Type B pancreatic cell (in vitro differentiated cells): ENCODE results near the gene SULT1C4. TPM values are rescaled to one million over a fixed set of nuclear protein-coding genes. Genes with fewer than 3 reads are reported as not detected.

Source experiments
- DNase-seq: peaks from one replicate; pipeline ENCODE4 v3.0.0; 2021; ENCODE audit warnings: mixed read lengths; ENCODE audit not compliant: unreplicated experiment; ENCODE audit errors: extremely low spot score
- H3K27ac Mint-ChIP-seq: 2 replicates; pipeline ENCODE4 v1.8.0; 2021; ENCODE audit warnings: mild to moderate bottlenecking, mixed read lengths
- H3K27me3 Mint-ChIP-seq: 2 replicates; pipeline ENCODE4 v1.8.0; 2021; ENCODE audit warnings: mixed read lengths
- H3K36me3 Mint-ChIP-seq: 2 replicates; pipeline ENCODE4 v1.8.0; 2021; ENCODE audit warnings: mixed read lengths
- H3K4me1 Mint-ChIP-seq: one replicate; pipeline ENCODE4 v1.8.0; 2021; ENCODE audit warnings: mixed read lengths; ENCODE audit not compliant: unreplicated experiment
- H3K4me3 Mint-ChIP-seq: 2 replicates; pipeline ENCODE4 v1.8.0; 2021; ENCODE audit warnings: mild to moderate bottlenecking, mixed read lengths
- H3K9me3 Mint-ChIP-seq: 2 replicates; pipeline ENCODE4 v1.8.0; 2021; ENCODE audit warnings: mixed read lengths
- CTCF ChIP-seq: fragments of 200-600 bp; sonication (generic); conservative IDR thresholded peaks from 2 replicates; pipeline ENCODE4 v1.5.0; 2021; ENCODE audit warnings: antibody characterized with exemption, mild to moderate bottlenecking
- long read RNA-seq: library from polyadenylated mRNA; unstranded; transcript quantifications from one replicate; pipeline ENCODE4 v2.0.0, GENCODE V29; 2020
- total RNA-seq: library from RNA; stranded (reverse); gene quantifications from 2 replicates; pipeline ENCODE4 v1.2.1, GENCODE V29; 2021; ENCODE audit warnings: low replicate concordance

SULT1C4 gene
- total RNA-seq = 3.5 and 27.5 TPM in 2 replicates
- long read RNA-seq, partial matches to known transcripts = 0 of 6 reads
- long read RNA-seq, other reads (novel, unspliced or antisense) = 3 of 6 reads

DNA sequence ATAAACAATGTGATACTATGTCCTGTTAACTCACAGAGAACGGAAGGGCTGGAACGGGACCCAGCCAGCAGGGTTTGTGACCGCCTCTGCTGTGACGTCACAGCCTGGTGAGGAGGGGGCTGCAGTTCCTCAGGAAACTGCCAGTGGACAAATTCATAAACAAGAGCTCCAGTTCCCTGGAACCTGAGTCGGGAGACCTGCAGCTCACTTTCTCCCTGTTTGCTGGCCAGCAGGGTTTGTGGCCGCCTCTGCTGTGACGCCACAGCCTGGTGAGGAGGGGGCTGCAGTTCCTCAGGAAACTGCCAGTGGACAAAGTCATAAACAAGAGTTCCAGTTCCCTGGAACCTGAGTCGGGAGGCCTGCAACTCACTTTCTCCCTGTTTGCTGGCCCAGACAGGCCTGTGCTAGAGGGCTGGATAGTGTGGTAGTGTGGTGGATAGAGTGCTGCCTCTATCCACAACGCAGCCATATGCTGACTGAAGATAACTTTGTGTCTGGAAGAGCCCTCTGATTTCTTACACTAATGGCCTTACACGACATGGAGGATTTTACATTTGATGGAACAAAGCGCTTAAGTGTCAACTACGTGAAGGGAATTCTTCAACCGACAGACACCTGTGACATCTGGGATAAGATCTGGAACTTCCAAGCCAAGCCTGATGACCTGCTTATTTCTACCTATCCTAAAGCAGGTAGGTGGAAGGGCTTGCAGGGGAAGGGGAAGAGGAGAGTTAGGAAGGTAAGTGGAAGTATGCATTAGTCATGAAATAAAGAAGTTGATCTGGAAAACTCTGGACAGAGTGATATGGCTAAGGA, at the start of gene SULT1C4:
Gene SULT1C4, plus strand, starts transcription at position 140 of the 816 bp plus-strand sequence. Its CDS starts 384 bp downstream, at position 524.
- peaks cover 4% of the 10 kb centered on the region for H3K9me3 Mint-ChIP-seq
- H3K4me1 Mint-ChIP-seq = peaks cover 20% of the 10 kb centered on the region
- H3K4me3 Mint-ChIP-seq = peak within 1 kb of the TSS; percentile 88
- TF ChIP-seq CTCF = no peak
- peak within 1 kb of the TSS; percentile 89 for H3K27ac Mint-ChIP-seq
- H3K36me3 Mint-ChIP-seq = peaks cover 16% of the 10 kb centered on the region
- peak; percentile 88 for DNase-seq
- H3K27me3 Mint-ChIP-seq = no peaks in the 10 kb centered on the region

DNA sequence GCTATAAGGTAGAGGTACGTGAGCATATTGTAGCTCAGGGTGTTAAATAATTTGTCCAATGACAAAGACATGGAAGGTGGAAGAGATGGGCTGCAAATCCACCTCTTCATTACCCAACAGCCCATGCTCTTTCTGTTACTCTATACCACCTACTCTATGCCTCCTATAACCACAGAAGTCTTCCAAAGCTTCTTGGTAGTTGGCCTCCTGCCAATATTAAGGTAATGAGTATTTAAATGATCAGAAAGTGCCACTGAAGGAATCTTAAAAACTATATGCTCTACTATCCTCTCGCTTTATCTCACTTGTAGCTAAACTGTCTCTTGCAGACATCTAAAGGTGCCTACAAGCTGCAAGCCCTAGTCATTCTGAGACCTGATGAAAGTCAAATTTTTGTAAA, 48.0 kb upstream of the SULT1C4 start:
- no peaks in the 10 kb centered on the region for H3K36me3 Mint-ChIP-seq
- no peak for TF ChIP-seq CTCF
- no peaks in the 10 kb centered on the region for H3K9me3 Mint-ChIP-seq
- no peaks in the 10 kb centered on the region for H3K4me1 Mint-ChIP-seq
- DNase-seq = no peak
- H3K27ac Mint-ChIP-seq = no peak overlapping the region
- no peaks in the 10 kb centered on the region for H3K27me3 Mint-ChIP-seq
- no peak overlapping the region for H3K4me3 Mint-ChIP-seq

- Mint-ChIP-seq H3K27ac (no peak overlapping the region), H3K4me1 (no peaks in the 10 kb centered on the region), H3K36me3 (no peaks in the 10 kb centered on the region), H3K9me3 (no peaks in the 10 kb centered on the region), H3K4me3 (no peak overlapping the region), H3K27me3 (peaks cover 2% of the 10 kb centered on the region)
- no peak for DNase-seq
- no peak for TF ChIP-seq CTCF
Measured at GRCh38 chr2:108330979-108331378, 46.8 kb upstream of the SULT1C4 start.

DNA sequence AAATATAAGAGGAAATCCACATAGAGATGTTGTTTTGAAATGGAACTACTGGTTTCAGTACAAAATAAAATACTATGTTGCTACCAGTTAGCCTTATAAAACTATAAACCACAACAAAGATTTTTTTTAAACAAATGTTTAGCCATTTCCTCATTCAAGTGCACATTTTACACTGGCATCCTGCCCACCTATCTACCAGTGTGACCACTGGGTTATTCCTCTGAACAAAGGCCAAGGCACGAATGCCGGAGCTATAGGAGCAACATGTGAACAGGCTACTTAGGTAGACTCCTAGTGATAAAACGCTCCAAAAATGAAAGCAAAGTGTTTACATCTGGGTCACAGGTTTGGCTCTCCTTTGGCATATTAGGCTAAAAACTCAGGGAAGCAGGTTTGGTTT, 31.8 kb upstream of the SULT1C4 start:
- Mint-ChIP-seq H3K27ac (no peak overlapping the region), H3K36me3 (no peaks in the 10 kb centered on the region), H3K9me3 (peaks cover 4% of the 10 kb centered on the region), H3K4me3 (no peak overlapping the region), H3K4me1 (no peaks in the 10 kb centered on the region), H3K27me3 (peaks cover 9% of the 10 kb centered on the region)
- no peak for TF ChIP-seq CTCF
- DNase-seq = no peak

DNA sequence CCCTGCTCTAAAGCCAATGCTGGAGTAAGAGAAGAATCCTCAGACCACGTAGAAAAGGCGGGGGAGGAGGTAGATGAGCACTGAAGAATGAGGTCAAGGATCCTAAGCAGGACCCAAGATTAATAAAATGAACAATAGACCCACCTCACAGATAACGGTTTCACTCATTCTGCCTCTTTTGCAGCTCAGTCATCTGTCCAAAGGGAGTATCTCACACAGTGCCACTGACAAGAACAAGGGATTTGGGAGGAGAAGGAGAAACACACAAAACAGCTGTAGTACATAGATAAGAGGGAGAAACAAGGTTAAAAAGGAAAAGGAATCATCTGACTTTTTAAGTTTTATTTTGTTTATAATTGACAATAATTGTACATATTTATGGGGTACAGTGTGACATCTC, 30.9 kb upstream of the SULT1C4 start:
- TF ChIP-seq CTCF = no peak
- Mint-ChIP-seq H3K36me3 (no peaks in the 10 kb centered on the region), H3K9me3 (peaks cover 4% of the 10 kb centered on the region), H3K4me3 (no peak overlapping the region), H3K27me3 (peaks cover 9% of the 10 kb centered on the region), H3K27ac (no peak overlapping the region), H3K4me1 (no peaks in the 10 kb centered on the region)
- DNase-seq = no peak
